ENCODE results near the gene RBBP8NL.
"Not testable (repeated sequence)": the region's sequence is repeated elsewhere in the genome, so short reads cannot be mapped to it uniquely, and the experiment has no call there.

RBBP8NL gene

GRCh38 chr20:62374331-62375152 is 52.8 kb downstream of the RBBP8NL start:
- no peak for DNase-seq (ENCODE audit: low read depth)

GRCh38 chr20:62373631-62374179 is 53.6 kb downstream of the RBBP8NL start:
- not testable (repeated sequence) for DNase-seq (ENCODE audit: low read depth)

GRCh38 chr20:62372042-62372993 is 55.0 kb downstream of the RBBP8NL start:
- no peak for DNase-seq (ENCODE audit: low read depth)

GRCh38 chr20:62371588-62372041 is 55.7 kb downstream of the RBBP8NL start:
- DNase-seq (ENCODE audit: low read depth), result no peak

- no peak for DNase-seq (ENCODE audit: low read depth)
Measured at GRCh38 chr20:62370807-62371587, 56.3 kb downstream of the RBBP8NL start.

GRCh38 chr20:62370115-62370806 is 57.1 kb downstream of the RBBP8NL start:
- DNase-seq (ENCODE audit: low read depth), result no peak

GRCh38 chr20:62369815-62370114 is 57.6 kb downstream of the RBBP8NL start:
- DNase-seq (ENCODE audit: low read depth), result no peak

- no peak for DNase-seq (ENCODE audit: low read depth)
Measured at GRCh38 chr20:62368976-62369814, 58.1 kb downstream of the RBBP8NL start.

- DNase-seq (ENCODE audit: low read depth), result no peak
Measured at GRCh38 chr20:62368392-62368975, 58.9 kb downstream of the RBBP8NL start.

- DNase-seq (ENCODE audit: low read depth), result no peak
Measured at GRCh38 chr20:62367633-62368391, 59.5 kb downstream of the RBBP8NL start.

- DNase-seq (ENCODE audit: low read depth), result no peak
Measured at GRCh38 chr20:62367136-62367632, 60.2 kb downstream of the RBBP8NL start, which contains the start of gene LAMA5. Gene LAMA5, minus strand, starts transcription at chr20:62367312. Its CDS starts 67 bp downstream, at chr20:62367245.

GRCh38 chr20:62366370-62367135 is 60.8 kb downstream of the RBBP8NL start:
- DNase-seq (ENCODE audit: low read depth), result no peak

GRCh38 chr20:62365814-62366369 is 61.4 kb downstream of the RBBP8NL start:
- DNase-seq (ENCODE audit: low read depth), result no peak

GRCh38 chr20:62364911-62365736 is 62.2 kb downstream of the RBBP8NL start:
- DNase-seq (ENCODE audit: low read depth), result no peak

- no peak for DNase-seq (ENCODE audit: low read depth)
Measured at GRCh38 chr20:62363920-62364851, 63.2 kb downstream of the RBBP8NL start.
